Adrenal gland (tissue), 5 donors: Measurements from ENCODE around the gene GLIS1.

Experiments
- CTCF ChIP-seq, 6 experiments: fragments of 450-650 bp in 4 of 6; fragments of 200-600 bp in 2 of 6; sonication (generic) in 1 of 6; IDR thresholded peaks; 1 replicate in 5 of 6; 2 replicates in 1 of 6; pipeline versions ENCODE4 v1.5.1 to v1.8.0; 2016 to 2021; ENCODE audit warnings: antibody characterized with exemption in 6 of 6, mild to moderate bottlenecking in 2 of 6, moderate library complexity in 1 of 6
- POLR2A ChIP-seq, 2 donors: fragments of 450-650 bp; IDR thresholded peaks; one replicate each; pipeline ENCODE4 v1.6.1; 2017; ENCODE audit warnings: antibody characterized with exemption in 2 of 2, mild to moderate bottlenecking in 2 of 2, moderate library complexity in 1 of 2
- donor health status: DM: no; HTN: no; CAD: no.

GRCh38 chr1:53516181-53516580 is 222.8 kb downstream of the GLIS1 start:
- no peak for TF ChIP-seq POLR2A (IDR thresholded peaks at IDR 0.05)
- no peak for TF ChIP-seq CTCF (IDR thresholded peaks at IDR 0.05)
